PFSK-1 (cell line): ENCODE data around the gene CLEC16A.

ENCODE experiments used
- FOXP2 ChIP-seq: optimal IDR thresholded peaks from 2 replicates; pipeline ENCODE3; 2011; ENCODE audit warnings: borderline replicate concordance, control low read depth, inconsistent platforms; ENCODE audit not compliant: insufficient read depth; ENCODE audit errors: extremely low read length, extremely low read depth
- POLR2AphosphoS5 ChIP-seq: IDR thresholded peaks from 2 replicates; pipeline ENCODE4 v1.6.1; 2012; ENCODE audit warnings: low read depth, mild to moderate bottlenecking, control low read depth, low read length, moderate library complexity
- REST ChIP-seq, 2 experiments: IDR thresholded peaks; 2 replicates each; pipeline versions ENCODE4 v1.6.1 to v1.8.0; 2011 to 2012; ENCODE audit warnings: low read depth in 2 of 2, low read length in 2 of 2, control low read depth in 1 of 2, inconsistent platforms in 1 of 2, mild to moderate bottlenecking in 1 of 2, moderate library complexity in 1 of 2; ENCODE audit not compliant: insufficient read depth in 1 of 2
- SIN3A ChIP-seq: IDR thresholded peaks from 2 replicates; pipeline ENCODE4 v1.6.1; 2012; ENCODE audit warnings: mild to moderate bottlenecking, low read length, moderate library complexity, borderline replicate concordance; ENCODE audit not compliant: insufficient read depth
- TAF1 ChIP-seq: IDR thresholded peaks from 2 replicates; pipeline ENCODE4 v1.6.1; 2012; ENCODE audit warnings: low read length, control low read depth, borderline replicate concordance; ENCODE audit not compliant: insufficient read depth

GRCh38 chr16:10987361-10988163 lies 43.2 kb downstream of the CLEC16A start:
- TF ChIP-seq REST (IDR thresholded peaks at IDR 0.05; ENCODE audit: insufficient read depth in 1 of 2, low read depth in 2 of 2, low read length in 2 of 2): no peak
- no peak for TF ChIP-seq TAF1
- TF ChIP-seq POLR2AphosphoS5: no peak
- no peak for TF ChIP-seq SIN3A
- no peak for TF ChIP-seq FOXP2
